Smooth muscle cell (in vitro differentiated cells): ENCODE results near the gene MRPL18. TPM values are rescaled to one million over a fixed set of nuclear protein-coding genes. Genes with fewer than 3 reads are reported as not detected.
A peak's percentile ranks its signal among the peaks of the same experiment; 100 is the strongest.

Source experiments
- DNase-seq: peaks from one replicate; lab custom pipeline; 2025; ENCODE audit not compliant: unreplicated experiment; lab: John Stamatoyannopoulos, UW
- H2AFZ ChIP-seq: fragments of 200-600 bp; sonication (generic); 2 replicates; pipeline ENCODE4 v1.6.0; 2016; ENCODE audit warnings: antibody characterized with exemption, low read depth, mild to moderate bottlenecking
- H3F3A ChIP-seq: fragments of 200-600 bp; sonication (generic); 2 replicates; pipeline ENCODE4 v1.6.0; 2017; ENCODE audit warnings: antibody characterized with exemption, low read depth
- H3K27ac ChIP-seq: fragments of 200-600 bp; sonication (generic); 2 replicates; pipeline ENCODE4 v1.5.1; 2016; ENCODE audit warnings: low read depth, mild to moderate bottlenecking
- H3K27me3 ChIP-seq: fragments of 200-600 bp; sonication (generic); 2 replicates; pipeline ENCODE4 v1.6.1; 2016; ENCODE audit warnings: low read depth, mild to moderate bottlenecking
- H3K36me3 ChIP-seq: fragments of 200-600 bp; sonication (generic); 2 replicates; pipeline ENCODE4 v1.5.1; 2016; ENCODE audit warnings: low read depth
- H3K4me1 ChIP-seq: fragments of 200-600 bp; sonication (generic); 2 replicates; pipeline ENCODE4 v1.5.1; 2016; ENCODE audit warnings: low read depth
- H3K4me2 ChIP-seq: fragments of 200-600 bp; sonication (generic); 2 replicates; pipeline ENCODE4 v1.6.0; 2016; ENCODE audit warnings: mild to moderate bottlenecking
- H3K4me3 ChIP-seq: fragments of 200-600 bp; sonication (generic); 2 replicates; pipeline ENCODE4 v1.5.1; 2016; ENCODE audit warnings: mild to moderate bottlenecking
- H3K79me2 ChIP-seq: fragments of 200-600 bp; sonication (generic); 2 replicates; pipeline ENCODE4 v1.6.0; 2016; ENCODE audit warnings: low read depth, mild to moderate bottlenecking
- H3K9ac ChIP-seq: fragments of 200-600 bp; sonication (generic); 2 replicates; pipeline ENCODE4 v1.6.0; 2016; ENCODE audit warnings: low read depth
- H3K9me3 ChIP-seq: fragments of 200-600 bp; sonication (generic); replicated peaks from 2 replicates; pipeline ENCODE4 v1.5.1; 2016; ENCODE audit warnings: low read depth
- H4K20me1 ChIP-seq: fragments of 200-600 bp; sonication (generic); 2 replicates; pipeline ENCODE4 v1.6.0; 2016; ENCODE audit warnings: low read depth
- WGBS: methylation state at CpG from one replicate; pipeline ENCODE4 v1.1.7; 2016; ENCODE audit warnings: low lambda C conversion rate; 5-methylcytosine and 5-hydroxymethylcytosine counted together
- polyA plus RNA-seq: library from polyadenylated mRNA; unstranded; fragments of >200 nt; fragmentation: Nextera tagmentation; extraction: Ambion mirVana; gene quantifications from 2 replicates; pipeline ENCODE4 v1.2.1, GENCODE V29; 2016
- total RNA-seq: library from RNA; depleted of rRNA; stranded (reverse); fragments of >200 nt; gene quantifications from 2 replicates; pipeline ENCODE4 v1.2.3, GENCODE V29; 2014
- TF ChIP-seq, protein P1 (sequence below): fragments of 200-600 bp; sonication (generic); IDR thresholded peaks from 2 replicates; pipeline ENCODE4 v1.5.1; 2017; ENCODE audit warnings: borderline replicate concordance, mild to moderate bottlenecking, antibody characterized with exemption; ENCODE audit not compliant: insufficient read depth, poor library complexity, severe bottlenecking

Gene MRPL18
- 78.9 and 107 TPM in 2 replicates for total RNA-seq
- polyA plus RNA-seq: 78.8 and 80.4 TPM in 2 replicates

DNA sequence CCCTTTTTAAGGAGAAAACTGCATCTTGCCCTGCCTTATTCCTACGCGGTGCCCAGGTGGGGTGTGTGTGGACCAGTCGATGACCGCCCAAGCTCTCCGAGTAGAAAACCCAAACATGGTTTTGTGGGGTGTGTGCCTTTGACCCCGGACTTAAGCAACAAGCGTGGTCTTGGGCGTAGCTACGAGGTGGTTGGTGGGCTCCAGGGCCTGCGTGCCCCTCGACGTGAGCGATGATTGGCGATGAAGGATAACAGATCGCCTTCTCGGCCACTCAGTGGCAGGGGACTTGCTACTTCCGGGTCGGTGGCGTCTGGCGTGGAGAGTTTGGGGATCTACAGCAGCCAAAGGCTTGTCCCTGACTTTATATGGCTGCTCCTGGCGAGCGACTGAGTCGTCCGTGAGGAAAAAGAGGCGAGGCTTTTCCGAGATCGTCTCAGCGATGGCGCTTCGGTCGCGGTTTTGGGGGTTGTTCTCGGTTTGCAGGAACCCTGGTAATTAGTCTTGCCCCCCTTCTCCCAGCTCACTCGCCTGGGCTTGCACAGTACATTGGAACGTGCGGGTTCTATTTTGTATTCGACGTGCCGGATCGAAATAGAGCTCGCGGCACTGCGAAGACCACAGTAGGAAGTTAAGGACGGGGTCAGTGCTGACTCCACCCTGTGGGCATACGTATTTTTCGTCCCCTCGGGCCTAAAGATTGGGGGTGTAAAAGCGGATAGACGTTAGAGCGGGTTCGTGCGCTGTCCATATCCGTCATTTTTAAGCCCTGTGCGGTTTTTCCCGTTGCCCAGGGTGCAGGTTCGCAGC, at the start of gene MRPL18:
Gene MRPL18, plus strand, starts transcription at position 319 of the 807 bp plus-strand sequence. Its CDS starts 121 bp downstream, at position 440.
- peak within 1 kb of the TSS; percentile 90 for H2AFZ ChIP-seq
- peaks cover 74% of the 10 kb centered on the region for H3K79me2 ChIP-seq
- H3K27me3 ChIP-seq: no peaks in the 10 kb centered on the region
- TF ChIP-seq, protein P1, sequence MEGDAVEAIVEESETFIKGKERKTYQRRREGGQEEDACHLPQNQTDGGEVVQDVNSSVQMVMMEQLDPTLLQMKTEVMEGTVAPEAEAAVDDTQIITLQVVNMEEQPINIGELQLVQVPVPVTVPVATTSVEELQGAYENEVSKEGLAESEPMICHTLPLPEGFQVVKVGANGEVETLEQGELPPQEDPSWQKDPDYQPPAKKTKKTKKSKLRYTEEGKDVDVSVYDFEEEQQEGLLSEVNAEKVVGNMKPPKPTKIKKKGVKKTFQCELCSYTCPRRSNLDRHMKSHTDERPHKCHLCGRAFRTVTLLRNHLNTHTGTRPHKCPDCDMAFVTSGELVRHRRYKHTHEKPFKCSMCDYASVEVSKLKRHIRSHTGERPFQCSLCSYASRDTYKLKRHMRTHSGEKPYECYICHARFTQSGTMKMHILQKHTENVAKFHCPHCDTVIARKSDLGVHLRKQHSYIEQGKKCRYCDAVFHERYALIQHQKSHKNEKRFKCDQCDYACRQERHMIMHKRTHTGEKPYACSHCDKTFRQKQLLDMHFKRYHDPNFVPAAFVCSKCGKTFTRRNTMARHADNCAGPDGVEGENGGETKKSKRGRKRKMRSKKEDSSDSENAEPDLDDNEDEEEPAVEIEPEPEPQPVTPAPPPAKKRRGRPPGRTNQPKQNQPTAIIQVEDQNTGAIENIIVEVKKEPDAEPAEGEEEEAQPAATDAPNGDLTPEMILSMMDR: no peak
- no peaks in the 10 kb centered on the region for H3F3A ChIP-seq
- H3K36me3 ChIP-seq: peaks cover 6% of the 10 kb centered on the region
- H3K9ac ChIP-seq: peak within 1 kb of the TSS; percentile 95
- peak within 1 kb of the TSS; percentile 80 for H3K27ac ChIP-seq
- H3K4me2 ChIP-seq: peak within 1 kb of the TSS; percentile 98
- DNase-seq: peak; percentile 81
- H3K4me1 ChIP-seq: peaks cover 31% of the 10 kb centered on the region
- under 1% methylated on average over 56 of the region's 56 CpGs for WGBS
- H3K4me3 ChIP-seq: peak within 1 kb of the TSS; percentile 66
- no peaks in the 10 kb centered on the region for H3K9me3 ChIP-seq
- H4K20me1 ChIP-seq: peaks cover 44% of the 10 kb centered on the region

DNA sequence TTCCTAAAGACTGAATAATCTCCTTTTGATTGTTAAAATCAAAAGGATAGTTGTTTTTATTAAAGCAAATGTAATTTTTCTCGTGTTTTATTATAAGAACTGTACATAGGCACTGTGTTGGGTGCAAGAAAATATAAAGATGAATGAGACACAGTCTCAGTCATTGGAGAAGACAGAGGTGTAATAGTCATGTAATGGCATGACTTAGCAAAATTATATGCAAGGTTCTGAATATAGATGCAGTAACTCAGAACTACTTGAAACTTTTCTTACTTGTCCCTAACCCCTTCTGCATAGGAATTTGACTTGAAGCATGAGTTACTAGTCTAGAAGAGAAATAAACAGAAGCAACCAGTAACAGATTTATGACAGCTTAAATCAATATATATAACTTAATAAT, 48.1 kb upstream of the MRPL18 start:
- TF ChIP-seq, protein P1: no peak
- no peak for DNase-seq
- H3K4me2 ChIP-seq: no peak overlapping the region
- no peak overlapping the region for H2AFZ ChIP-seq
- H3K27me3 ChIP-seq: no peaks in the 10 kb centered on the region
- H3F3A ChIP-seq: peaks cover 5% of the 10 kb centered on the region
- peaks cover 89% of the 10 kb centered on the region for H4K20me1 ChIP-seq
- WGBS: 92% methylated on average over 1 of the region's 1 CpG
- peaks cover 48% of the 10 kb centered on the region for H3K36me3 ChIP-seq
- H3K9me3 ChIP-seq: no peaks in the 10 kb centered on the region
- no peak overlapping the region for H3K9ac ChIP-seq
- H3K79me2 ChIP-seq: peaks cover 96% of the 10 kb centered on the region
- no peaks in the 10 kb centered on the region for H3K4me1 ChIP-seq
- peak overlapping the region; percentile 19 for H3K27ac ChIP-seq
- H3K4me3 ChIP-seq: no peak overlapping the region

DNA sequence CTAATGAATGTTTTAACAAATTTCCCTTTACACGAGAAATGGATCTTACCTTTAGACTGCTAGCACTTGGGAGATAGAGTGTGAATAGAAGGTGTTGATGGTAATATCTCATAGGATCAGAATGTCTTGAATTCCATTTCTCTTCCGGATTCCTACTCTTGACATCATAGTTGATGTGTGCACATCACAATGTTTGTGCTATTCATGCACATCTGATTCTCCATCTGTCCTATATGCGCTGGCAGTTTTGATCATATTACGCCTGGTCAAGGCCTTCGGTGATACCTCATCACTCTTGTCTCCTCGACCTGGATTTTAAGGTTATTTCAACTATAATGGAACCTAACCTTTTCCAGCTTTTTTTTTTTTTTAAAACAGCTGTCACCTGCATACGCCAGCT, 45.2 kb upstream of the MRPL18 start:
- TF ChIP-seq, protein P1: no peak
- 96% methylated on average over 7 of the region's 7 CpGs for WGBS
- Histone ChIP-seq H3K27ac (peak overlapping the region; percentile 4), H3K36me3 (peaks cover 46% of the 10 kb centered on the region), H3K4me3 (no peak overlapping the region), H2AFZ (no peak overlapping the region), H3K9me3 (no peaks in the 10 kb centered on the region), H3K27me3 (no peaks in the 10 kb centered on the region), H3K4me1 (no peaks in the 10 kb centered on the region), H3K4me2 (no peak overlapping the region), H3F3A (peaks cover 3% of the 10 kb centered on the region), H4K20me1 (peaks cover 67% of the 10 kb centered on the region), H3K79me2 (peaks cover 75% of the 10 kb centered on the region), H3K9ac (no peak overlapping the region)
- no peak for DNase-seq
